ENCODE measurements around the gene USH1C. TPM values are rescaled to one million over a fixed set of nuclear protein-coding genes. Genes with fewer than 3 reads are reported as not detected.

The USH1C gene
- total RNA-seq, 1 experiment from 2014 or later = 101 TPM

DNA sequence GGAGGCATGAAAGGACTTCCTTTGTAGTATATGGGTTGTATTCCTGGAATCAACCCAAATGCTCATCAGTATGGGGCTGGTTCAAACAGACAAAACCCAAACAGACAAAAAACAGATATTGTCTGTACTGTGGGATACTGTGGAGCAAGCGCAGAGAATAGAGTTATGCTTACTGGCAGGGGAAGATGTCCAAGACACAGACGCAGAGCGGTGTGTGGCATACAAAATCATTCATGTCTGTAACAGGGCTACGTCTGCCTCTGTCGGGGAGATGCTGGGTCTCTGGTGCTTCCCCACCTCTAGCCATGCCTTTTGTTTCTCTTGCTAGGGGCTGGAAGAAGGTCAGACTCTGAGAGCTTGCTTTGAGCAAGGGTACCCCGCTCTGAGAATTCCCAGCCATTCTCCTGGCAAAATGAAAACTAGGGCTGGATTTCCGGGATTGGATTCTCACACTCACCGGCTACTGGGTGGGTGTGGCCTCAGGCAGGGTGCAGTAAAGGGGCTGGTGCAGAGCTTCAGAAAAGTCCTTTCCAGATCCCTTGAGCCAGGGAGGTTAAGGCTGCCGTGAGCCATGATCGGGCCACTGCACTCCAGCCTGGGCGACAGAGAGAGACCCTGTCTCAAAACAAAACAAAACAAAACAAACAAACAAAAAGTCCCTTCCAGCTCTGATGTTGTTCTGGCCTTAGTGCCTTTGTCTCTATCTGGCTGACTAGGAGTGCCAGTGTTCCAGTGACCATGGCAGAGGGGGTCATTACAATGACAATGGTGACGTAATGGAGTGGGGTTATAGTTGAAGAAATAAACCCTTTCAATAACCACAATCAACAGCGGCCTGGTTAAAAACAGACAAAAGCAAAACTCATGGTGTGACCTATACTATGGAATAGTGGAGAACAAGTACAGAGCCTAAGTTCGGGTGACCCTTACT, 64.7 kb downstream of the USH1C start:
- ChIA-PET CTCF (no interaction called here), POLR2A (no interaction called here)
- Histone ChIP-seq H3K9me3 (no peaks in the 10 kb centered on the region), H3K36me3 (ENCODE audit: control insufficient read depth, insufficient read depth, low read length) (no peaks in the 10 kb centered on the region), H3K4me1 (0 out of 2 replicates have a peak, but pooled peaks cover 3% of the 10 kb centered on the region), H3K27me3 (replicated peaks; ENCODE audit: control insufficient read depth, insufficient read depth, low read length) (peaks cover 6% of the 10 kb centered on the region), H3K4me3 (ENCODE audit: low read depth, low read length) (no peak overlapping the region)
- H3K9me3 Mint-ChIP-seq (ENCODE audit: unreplicated experiment) = no peaks in the 10 kb centered on the region
- H3K4me1 Mint-ChIP-seq (ENCODE audit: low read depth, unreplicated experiment) = no peaks in the 10 kb centered on the region
- H3K36me3 Mint-ChIP-seq (ENCODE audit: insufficient read depth, unreplicated experiment) = no peaks in the 10 kb centered on the region
- peak in 1 of 2 experiments; percentile 67 for DNase-seq
- TF ChIP-seq, protein P1, sequence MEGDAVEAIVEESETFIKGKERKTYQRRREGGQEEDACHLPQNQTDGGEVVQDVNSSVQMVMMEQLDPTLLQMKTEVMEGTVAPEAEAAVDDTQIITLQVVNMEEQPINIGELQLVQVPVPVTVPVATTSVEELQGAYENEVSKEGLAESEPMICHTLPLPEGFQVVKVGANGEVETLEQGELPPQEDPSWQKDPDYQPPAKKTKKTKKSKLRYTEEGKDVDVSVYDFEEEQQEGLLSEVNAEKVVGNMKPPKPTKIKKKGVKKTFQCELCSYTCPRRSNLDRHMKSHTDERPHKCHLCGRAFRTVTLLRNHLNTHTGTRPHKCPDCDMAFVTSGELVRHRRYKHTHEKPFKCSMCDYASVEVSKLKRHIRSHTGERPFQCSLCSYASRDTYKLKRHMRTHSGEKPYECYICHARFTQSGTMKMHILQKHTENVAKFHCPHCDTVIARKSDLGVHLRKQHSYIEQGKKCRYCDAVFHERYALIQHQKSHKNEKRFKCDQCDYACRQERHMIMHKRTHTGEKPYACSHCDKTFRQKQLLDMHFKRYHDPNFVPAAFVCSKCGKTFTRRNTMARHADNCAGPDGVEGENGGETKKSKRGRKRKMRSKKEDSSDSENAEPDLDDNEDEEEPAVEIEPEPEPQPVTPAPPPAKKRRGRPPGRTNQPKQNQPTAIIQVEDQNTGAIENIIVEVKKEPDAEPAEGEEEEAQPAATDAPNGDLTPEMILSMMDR (IDR thresholded peaks at IDR 0.05; ENCODE audit: insufficient read depth in 1 of 2, low read depth in 1 of 2, low read length in 1 of 2, severe bottlenecking in 1 of 2, unreplicated experiment in 1 of 2) = no peak
- BruUV-seq (replicated peaks) = no TSS peak
- peaks cover 14% of the 10 kb centered on the region for H3K27me3 Mint-ChIP-seq (ENCODE audit: insufficient read depth, unreplicated experiment)
- intact Hi-C loops (cut with micrococcal nuclease; ENCODE audit: unreplicated experiment) = no loop called here
- H3K4me3 Mint-ChIP-seq (ENCODE audit: unreplicated experiment) = no peak overlapping the region
- H3K27ac Mint-ChIP-seq (ENCODE audit: unreplicated experiment) = no peak overlapping the region

DNA sequence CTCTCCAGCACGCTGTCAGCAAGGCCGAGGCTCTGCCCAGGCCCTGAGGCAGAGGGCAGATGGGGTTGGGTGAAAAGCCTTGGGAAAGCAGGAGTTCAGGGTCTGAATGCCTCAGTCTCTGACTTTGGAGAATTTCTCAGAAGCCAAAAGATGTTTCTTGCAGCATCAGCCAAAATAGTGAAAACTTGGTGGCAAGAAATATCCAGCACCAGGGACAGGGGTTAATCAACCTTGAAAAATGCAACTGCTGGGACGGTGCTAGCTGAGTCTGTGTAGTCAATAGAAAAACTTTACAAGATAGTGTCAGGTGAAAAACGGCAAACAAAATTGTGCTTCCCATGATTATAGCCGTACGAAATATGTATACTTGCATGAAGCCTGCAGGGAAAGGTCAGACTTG, 66.1 kb downstream of the USH1C start:
- H3K36me3 Mint-ChIP-seq (ENCODE audit: insufficient read depth, unreplicated experiment) = no peaks in the 10 kb centered on the region
- no TSS peak for BruUV-seq (replicated peaks)
- H3K4me1 Mint-ChIP-seq (ENCODE audit: low read depth, unreplicated experiment) = no peaks in the 10 kb centered on the region
- CTCF ChIA-PET = interaction anchor here (0.6 kb wide), 1 partner anchor 89 kb away, joined by 12 read pairs; no protein-coding TSS in a partner anchor
- H3K9me3 ChIP-seq = no peaks in the 10 kb centered on the region
- DNase-seq = no peak
- H3K27me3 ChIP-seq (replicated peaks; ENCODE audit: control insufficient read depth, insufficient read depth, low read length) = peaks cover 6% of the 10 kb centered on the region
- H3K4me3 ChIP-seq (ENCODE audit: low read depth, low read length) = no peak overlapping the region
- H3K9me3 Mint-ChIP-seq (ENCODE audit: unreplicated experiment) = no peaks in the 10 kb centered on the region
- H3K4me1 ChIP-seq = 0 out of 2 replicates have a peak, but pooled peaks cover 3% of the 10 kb centered on the region
- POLR2A ChIA-PET = no interaction called here
- H3K27me3 Mint-ChIP-seq (ENCODE audit: insufficient read depth, unreplicated experiment) = peaks cover 19% of the 10 kb centered on the region
- H3K36me3 ChIP-seq (ENCODE audit: control insufficient read depth, insufficient read depth, low read length) = no peaks in the 10 kb centered on the region
- no peak overlapping the region for H3K27ac Mint-ChIP-seq (ENCODE audit: unreplicated experiment)
- TF ChIP-seq, protein P1 (IDR thresholded peaks at IDR 0.05; ENCODE audit: insufficient read depth in 1 of 2, low read depth in 1 of 2, low read length in 1 of 2, severe bottlenecking in 1 of 2, unreplicated experiment in 1 of 2) = no peak
- intact Hi-C loops (cut with micrococcal nuclease; ENCODE audit: unreplicated experiment) = no loop called here
- H3K4me3 Mint-ChIP-seq (ENCODE audit: unreplicated experiment) = no peak overlapping the region

DNA sequence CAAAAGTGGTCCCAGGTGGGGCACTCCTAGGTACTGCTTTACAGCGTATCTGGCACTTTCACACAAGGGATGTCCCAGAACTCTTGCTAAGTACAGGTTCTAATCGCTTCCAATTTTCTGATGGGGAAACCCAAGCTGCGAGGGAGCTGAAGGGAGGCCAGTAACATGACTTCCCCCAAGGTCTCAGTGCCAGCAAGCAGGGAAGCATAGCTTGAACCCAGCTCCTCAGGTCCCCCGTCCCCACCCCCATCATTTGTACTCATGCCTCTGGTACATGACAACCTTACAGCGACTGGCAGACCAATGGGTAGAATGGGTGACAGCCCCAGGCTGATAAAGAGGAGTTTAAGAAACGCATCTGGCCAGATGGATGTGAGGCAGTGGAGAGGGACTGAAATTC, 66.9 kb downstream of the USH1C start:
- Histone ChIP-seq H3K4me3 (ENCODE audit: low read depth, low read length) (no peak overlapping the region), H3K36me3 (ENCODE audit: control insufficient read depth, insufficient read depth, low read length) (no peaks in the 10 kb centered on the region), H3K9me3 (no peaks in the 10 kb centered on the region), H3K27me3 (replicated peaks; ENCODE audit: control insufficient read depth, insufficient read depth, low read length) (peaks cover 6% of the 10 kb centered on the region), H3K4me1 (0 out of 2 replicates have a peak, but pooled peaks cover 3% of the 10 kb centered on the region)
- POLR2A ChIA-PET = no interaction called here
- H3K27me3 Mint-ChIP-seq (ENCODE audit: insufficient read depth, unreplicated experiment) = peaks cover 19% of the 10 kb centered on the region
- no peaks in the 10 kb centered on the region for H3K36me3 Mint-ChIP-seq (ENCODE audit: insufficient read depth, unreplicated experiment)
- peak overlapping the region; percentile 10 for H3K4me3 Mint-ChIP-seq (ENCODE audit: unreplicated experiment)
- no peak for DNase-seq
- TF ChIP-seq, protein P1 (IDR thresholded peaks at IDR 0.05; ENCODE audit: insufficient read depth in 1 of 2, low read depth in 1 of 2, low read length in 1 of 2, severe bottlenecking in 1 of 2, unreplicated experiment in 1 of 2) = no peak
- CTCF ChIA-PET = no interaction called here
- no peaks in the 10 kb centered on the region for H3K9me3 Mint-ChIP-seq (ENCODE audit: unreplicated experiment)
- no peak overlapping the region for H3K27ac Mint-ChIP-seq (ENCODE audit: unreplicated experiment)
- no TSS peak for BruUV-seq (replicated peaks)
- intact Hi-C loops (cut with micrococcal nuclease; ENCODE audit: unreplicated experiment) = no loop called here
- H3K4me1 Mint-ChIP-seq (ENCODE audit: low read depth, unreplicated experiment) = no peaks in the 10 kb centered on the region

All from Caco-2 (cell line).